Endothelial cell of umbilical vein (primary cell): ENCODE measurements around the gene MCF2L.

Source experiments
- CTCF ChIP-seq, 2 donors: IDR thresholded peaks; 1 replicate in 1 of 2; 2 replicates in 1 of 2; pipeline ENCODE4 v1.5.1; 2011; ENCODE audit warnings: low read length in 2 of 2, mild to moderate bottlenecking in 2 of 2, moderate library complexity in 2 of 2, control low read depth in 1 of 2, inconsistent platforms in 1 of 2, low read depth in 1 of 2; ENCODE audit not compliant: insufficient read depth in 1 of 2; ENCODE audit errors: extremely low read depth in 1 of 2
- EZH2 ChIP-seq: IDR thresholded peaks from 2 replicates; pipeline ENCODE4 v1.6.1; 2012; ENCODE audit warnings: borderline replicate concordance, low read depth, mild to moderate bottlenecking, moderate library complexity, low read length, inconsistent platforms; ENCODE audit not compliant: severe bottlenecking
- FOS ChIP-seq: IDR thresholded peaks from 2 replicates; pipeline ENCODE4 v1.6.1; 2011; ENCODE audit warnings: mild to moderate bottlenecking, low read length, moderate library complexity, borderline replicate concordance; ENCODE audit not compliant: insufficient read depth
- JUN ChIP-seq: IDR thresholded peaks from 2 replicates; pipeline ENCODE4 v1.6.1; 2011; ENCODE audit warnings: borderline replicate concordance, low read depth; ENCODE audit not compliant: insufficient read length, insufficient read depth
- MAX ChIP-seq: IDR thresholded peaks from 2 replicates; pipeline ENCODE4 v1.6.1; 2011; ENCODE audit not compliant: insufficient read depth, insufficient read length
- POLR2A ChIP-seq: IDR thresholded peaks from 2 replicates; pipeline ENCODE4 v1.6.1; 2012; ENCODE audit warnings: low read depth, mild to moderate bottlenecking, control low read depth, low read length
- POLR2AphosphoS5 ChIP-seq: IDR thresholded peaks from 2 replicates; pipeline ENCODE4 v1.6.1; 2012; ENCODE audit warnings: low read depth, mild to moderate bottlenecking, control low read depth, low read length, moderate library complexity; ENCODE audit not compliant: insufficient read depth

GRCh38 chr13:112964971-112965492, 4.0 kb upstream of the MCF2L start:
- no peak for TF ChIP-seq POLR2A
- TF ChIP-seq CTCF (IDR thresholded peaks at IDR 0.05; ENCODE audit: extremely low read depth in 1 of 2, insufficient read depth in 1 of 2, low read depth in 1 of 2, low read length in 2 of 2): no peak
- no peak for TF ChIP-seq JUN
- TF ChIP-seq FOS: no peak
- no peak for TF ChIP-seq EZH2
- TF ChIP-seq MAX: no peak
- no peak for TF ChIP-seq POLR2AphosphoS5
